Nasal cavity respiratory epithelium epithelial cell of viscerocranial mucosa (primary cell): ENCODE results near the gene MTF2. TPM values are rescaled to one million over a fixed set of nuclear protein-coding genes. Genes with fewer than 3 reads are reported as not detected.

Source experiments
- total RNA-seq: library from RNA; depleted of rRNA; stranded (reverse); fragments of >200 nt; gene quantifications from 2 replicates; pipeline ENCODE4 v1.2.3, GENCODE V29; 2014

MTF2 gene
- 20.2 and 23.1 TPM in 2 replicates for total RNA-seq

DNA sequence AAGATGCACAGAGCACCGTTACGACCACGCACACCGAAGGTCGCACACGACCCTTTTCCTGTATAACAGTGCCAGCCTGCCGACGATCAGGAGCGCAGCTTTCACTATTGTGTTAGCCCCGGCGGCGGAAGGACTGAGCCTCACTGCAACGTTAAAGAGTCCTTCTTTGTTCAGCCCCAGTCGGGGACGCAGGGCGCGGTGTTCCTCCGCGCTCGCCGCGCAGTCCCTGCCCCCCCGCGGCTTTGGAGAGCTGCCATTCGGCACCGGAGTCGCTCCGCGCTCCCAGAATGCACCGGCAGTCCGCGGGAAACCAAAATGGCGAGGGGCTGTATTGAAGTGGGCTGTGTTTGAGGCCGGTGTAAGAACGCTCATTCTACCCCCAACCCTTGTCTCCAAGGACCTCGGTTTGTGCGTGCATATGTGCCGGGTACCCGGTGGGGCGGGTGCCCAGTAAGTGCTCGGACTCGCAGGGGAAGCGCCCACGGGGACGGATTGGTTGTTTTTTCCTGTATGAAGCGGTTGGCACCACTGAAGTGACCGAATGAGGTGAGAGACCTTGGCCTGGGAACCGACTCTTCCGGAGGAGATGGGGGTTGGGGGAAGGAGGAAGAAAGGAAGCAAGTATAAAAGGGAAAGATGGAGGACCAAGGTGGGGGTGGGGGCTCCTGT, at the start of gene MTF2:
Gene MTF2, plus strand, starts transcription at position 298 of the 669 bp plus-strand sequence. Its CDS starts 244 bp downstream, at position 542.

DNA sequence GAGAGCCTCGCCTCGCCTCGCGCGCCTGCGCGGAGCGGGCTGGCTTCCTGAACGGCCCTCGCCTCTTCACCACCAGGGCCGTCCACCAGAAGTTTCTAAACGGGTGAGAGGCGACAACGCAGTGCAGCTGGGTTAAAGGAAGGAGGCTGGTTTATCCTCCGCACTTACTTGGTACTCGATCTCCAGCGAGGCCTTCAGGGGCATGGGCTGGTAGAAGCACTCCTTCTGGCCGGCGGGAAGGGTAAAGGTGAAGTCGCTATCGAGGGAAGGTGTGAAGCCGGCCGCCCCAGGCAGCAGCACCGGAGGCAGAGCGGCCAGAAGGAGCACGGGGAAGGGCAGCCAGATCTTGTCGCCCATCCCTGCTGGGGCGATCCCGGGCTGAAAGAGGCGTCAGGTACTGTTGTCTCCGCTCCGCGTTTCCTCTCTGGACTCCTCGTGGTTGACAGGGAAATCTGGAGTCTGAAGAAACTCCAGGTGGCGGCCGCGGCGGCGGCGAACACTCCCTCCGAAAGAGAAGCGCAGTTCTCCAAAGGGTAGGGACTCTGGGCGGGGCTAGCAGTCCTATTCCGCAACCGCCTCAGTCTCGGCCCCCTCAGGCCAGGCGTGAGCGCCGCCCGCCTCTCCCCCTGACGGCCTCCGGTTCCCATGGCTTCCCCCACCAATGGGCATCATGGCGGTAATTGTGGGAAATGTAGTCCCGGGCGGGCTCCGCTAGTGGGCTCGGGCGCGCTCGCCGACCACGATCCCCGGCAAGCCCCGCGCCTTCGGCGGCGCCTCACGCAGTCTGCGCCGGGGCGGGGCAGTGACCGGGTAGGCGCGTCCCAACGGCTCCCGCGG, 101.0 kb downstream of the MTF2 start, which contains the start of gene TMED5:
Gene TMED5, minus strand, starts transcription at position 528 of the 837 bp plus-strand sequence. Its CDS starts 171 bp downstream, at position 357.

DNA sequence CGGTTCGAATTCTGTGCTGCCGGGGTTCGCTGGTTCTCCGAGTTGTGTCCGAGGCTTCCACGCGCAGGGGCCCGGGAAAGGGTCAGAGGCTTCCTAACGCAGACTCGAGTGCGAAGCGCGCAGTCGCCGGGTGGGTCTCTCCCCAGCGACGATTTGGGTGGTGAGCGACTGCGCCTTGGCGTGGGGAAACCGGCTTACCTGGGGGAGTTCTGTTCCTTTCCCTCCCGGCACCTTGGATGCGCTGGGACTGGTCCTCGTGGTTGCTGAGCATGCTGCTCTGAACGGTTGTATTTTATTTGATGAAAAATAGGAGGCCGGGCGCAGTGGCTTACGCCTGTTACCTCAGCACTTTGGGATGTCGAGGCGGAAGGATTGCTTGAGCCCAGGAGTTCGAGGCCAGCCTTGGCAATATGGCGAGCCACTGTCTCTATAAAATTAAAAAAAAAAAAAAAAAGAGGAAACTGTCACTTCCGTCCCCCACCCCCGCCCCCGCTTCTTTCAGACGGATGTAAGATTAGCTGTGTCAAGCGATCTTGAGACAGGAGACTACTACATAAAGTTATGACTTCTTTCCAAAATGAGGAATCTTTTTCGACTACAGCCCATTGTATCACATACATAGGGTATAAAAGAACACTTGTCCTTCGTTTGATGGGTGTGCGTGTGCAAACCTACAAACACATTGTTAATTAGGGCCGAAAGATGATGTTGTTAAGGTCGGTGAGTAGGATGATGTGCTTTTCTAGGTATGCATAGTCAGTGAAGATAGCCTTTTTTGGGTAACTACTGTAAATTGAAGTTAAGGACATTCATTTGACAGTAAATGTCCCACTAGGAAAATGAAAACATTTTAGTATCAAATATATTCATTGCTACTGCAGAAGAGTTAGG, 101.9 kb downstream of the MTF2 start, which contains the start of gene CCDC18:
Gene CCDC18, plus strand, starts transcription at position 2 of the 891 bp plus-strand sequence. CDS start 2,638 bp downstream, outside the sequence.

Other genes starting within 250 kb of the MTF2 start
- 1,640 and 2,359 TPM in 2 replicates for gene RPL5, start 247.2 kb upstream of the MTF2 start, total RNA-seq
- gene DIPK1A, start 117.8 kb upstream of the MTF2 start, total RNA-seq, result 15.0 and 16.2 TPM in 2 replicates
- 92.8 and 106 TPM in 2 replicates for gene TMED5, start 101.1 kb downstream of the MTF2 start, total RNA-seq
- 3.6 and 3.8 TPM in 2 replicates for gene CCDC18, start 101.4 kb downstream of the MTF2 start, total RNA-seq